Sigmoid colon (tissue), 7 donors: ENCODE data around the gene PPP4R2. TPM values are rescaled to one million over a fixed set of nuclear protein-coding genes. Genes with fewer than 3 reads are reported as not detected.

Experiments used
- DNase-seq: peaks from one replicate; pipeline ENCODE4 v3.0.0-alpha.2; 2019
- H3K27ac ChIP-seq, 4 donors: fragments of 200-600 bp; sonication (generic); one replicate each; pipeline ENCODE4 v1.5.1; 2016 to 2019; ENCODE audit warnings: mild to moderate bottlenecking in 1 of 4
- H3K27me3 ChIP-seq, 3 donors: fragments of 200-600 bp; sonication (generic); one replicate each; pipeline ENCODE4 v1.5.1; 2019; ENCODE audit warnings: mild to moderate bottlenecking in 1 of 3
- H3K36me3 ChIP-seq, 4 donors: fragments of 200-600 bp; sonication (generic); one replicate each; pipeline ENCODE4 v1.5.1; 2016 to 2019
- H3K4me1 ChIP-seq, 4 donors: fragments of 200-600 bp; sonication (generic); one replicate each; pipeline ENCODE4 v1.5.1; 2017 to 2019
- H3K4me3 ChIP-seq, 4 donors: fragments of 200-600 bp; sonication (generic); one replicate each; pipeline ENCODE4 v1.5.1; 2017 to 2019; ENCODE audit warnings: mild to moderate bottlenecking in 2 of 4, moderate library complexity in 1 of 4
- H3K9me3 ChIP-seq, 4 donors: fragments of 200-600 bp in 3 of 4; sonication (generic) in 3 of 4; one replicate each; pipeline versions ENCODE4 v1.5.1 to v1.6.1; 2013 to 2019
- CTCF ChIP-seq, 4 experiments: fragments of 450-650 bp in 3 of 4; fragments of 200-600 bp in 1 of 4; IDR thresholded peaks; one replicate each; pipeline ENCODE4 v1.5.1; 2016 to 2019; ENCODE audit warnings: antibody characterized with exemption in 4 of 4, mild to moderate bottlenecking in 3 of 4, moderate library complexity in 2 of 4
- EP300 ChIP-seq, 4 donors: sonication (generic); formaldehyde crosslinking; IDR thresholded peaks; one replicate each; pipeline ENCODE4 v1.6.1; 2017; ENCODE audit warnings: antibody characterized with exemption in 4 of 4
- POLR2A ChIP-seq, 2 donors: fragments of 450-650 bp; IDR thresholded peaks; one replicate each; pipeline ENCODE4 v1.6.1; 2016; ENCODE audit warnings: antibody characterized with exemption in 2 of 2, mild to moderate bottlenecking in 2 of 2, moderate library complexity in 2 of 2
- POLR2AphosphoS5 ChIP-seq, 4 donors: sonication (generic); formaldehyde crosslinking; IDR thresholded peaks; one replicate each; pipeline ENCODE4 v1.6.1; 2017; ENCODE audit warnings: antibody characterized with exemption in 4 of 4
- WGBS, 2 donors: extraction: QIAGEN DNeasy Blood & Tissue Kit; methylation state at CpG; one replicate each; pipeline ENCODE4 v1.1.7; 2013; 5-methylcytosine and 5-hydroxymethylcytosine counted together
- intact Hi-C: fragments of 100-400 bp; cut with DNase I; formaldehyde crosslinking; loops from one replicate; pipeline ENCODE4 v1.15.1; 2023
- polyA plus RNA-seq, 3 donors: library from polyadenylated mRNA; stranded (reverse); fragments of 200-250 nt; gene quantifications; one replicate each; pipeline ENCODE4 v1.2.3, GENCODE V29; 2013
- total RNA-seq, 4 donors: library from RNA; depleted of rRNA; stranded (reverse); fragments of >200 nt; gene quantifications; one replicate each; pipeline ENCODE4 v1.1.0, GENCODE V29; 2016
- donor health status: healthy with polysubstance abuse.
- donor health status: Bipolar disorder and iron deficiency.
- donor health status: healthy.

The PPP4R2 gene
- total and polyA plus RNA-seq, 7 donors, result 20.3 to 53.2 (median 33.4) TPM

DNA sequence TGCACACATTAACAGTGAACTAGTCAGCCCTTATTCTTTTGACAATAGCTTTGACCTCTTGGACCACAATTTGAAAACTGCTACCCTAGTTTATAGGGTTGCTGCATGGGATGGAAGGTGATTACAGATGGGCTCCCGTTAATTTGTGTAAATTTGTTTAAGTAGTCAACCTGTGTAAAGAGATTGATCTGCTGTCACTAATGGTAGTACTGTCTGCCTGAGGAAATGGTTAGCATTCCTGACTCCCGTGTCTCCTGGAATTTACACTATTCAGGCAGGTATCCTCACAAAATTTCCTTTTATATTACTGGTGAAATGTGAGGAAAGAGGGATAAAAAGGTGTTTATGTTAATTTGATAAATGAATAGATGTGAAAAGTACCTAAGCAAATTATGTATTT lies 49.6 kb downstream of the PPP4R2 start:
- TF ChIP-seq POLR2AphosphoS5 (IDR thresholded peaks at IDR 0.05) (no peak), POLR2A (IDR thresholded peaks at IDR 0.05) (no peak), CTCF (IDR thresholded peaks at IDR 0.05) (no peak), EP300 (IDR thresholded peaks at IDR 0.05) (no peak)
- DNase-seq, result no peak
- intact Hi-C loops, result no loop called here
- WGBS, 2 donors, result 27 to 67% methylated on average over 2 of the region's 2 CpGs
- H3K27ac ChIP-seq, result no peak overlapping the region
- H3K27me3 ChIP-seq, result no peaks in the 10 kb centered on the region
- H3K4me3 ChIP-seq, result no peak overlapping the region
- H3K4me1 ChIP-seq, result peaks cover 0 to 51% (median 35%) of the 10 kb centered on the region in 4 donors
- no peaks in the 10 kb centered on the region for H3K9me3 ChIP-seq
- H3K36me3 ChIP-seq, result peaks cover 0 to 4% (median 0%) of the 10 kb centered on the region in 4 donors

DNA sequence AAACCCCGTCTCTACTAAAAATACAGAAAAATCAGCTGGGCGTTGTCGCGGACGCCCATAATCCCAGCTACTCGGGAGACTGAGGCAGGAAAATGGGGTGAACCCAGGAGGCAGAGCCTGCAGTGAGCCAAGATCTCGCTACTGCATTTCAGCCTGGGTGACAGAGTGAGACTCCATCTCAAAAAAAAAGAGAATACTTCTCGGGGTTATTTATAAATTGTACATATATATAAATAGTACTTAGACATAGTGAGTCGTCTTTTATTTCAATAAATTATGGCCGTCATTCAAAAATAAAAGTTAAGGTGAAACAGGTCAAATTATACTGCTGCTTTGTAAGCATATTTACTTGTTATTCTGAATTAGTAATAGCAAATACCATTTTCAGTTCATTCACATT lies 52.7 kb downstream of the PPP4R2 start:
- no peak for DNase-seq
- no peaks in the 10 kb centered on the region for H3K9me3 ChIP-seq
- H3K27ac ChIP-seq, result no peak overlapping the region
- no peaks in the 10 kb centered on the region for H3K27me3 ChIP-seq
- H3K4me1 ChIP-seq, result peaks cover 0 to 38% (median 22%) of the 10 kb centered on the region in 4 donors
- intact Hi-C loops, result no loop called here
- no peak for TF ChIP-seq EP300 (IDR thresholded peaks at IDR 0.05)
- no peak for TF ChIP-seq CTCF (IDR thresholded peaks at IDR 0.05)
- TF ChIP-seq POLR2A (IDR thresholded peaks at IDR 0.05), result no peak
- no peak for TF ChIP-seq POLR2AphosphoS5 (IDR thresholded peaks at IDR 0.05)
- H3K4me3 ChIP-seq, result no peak overlapping the region
- WGBS, 2 donors, result 89 to 92% methylated on average over 10 of the region's 10 CpGs
- H3K36me3 ChIP-seq, result peaks cover 0 to 4% (median 0%) of the 10 kb centered on the region in 4 donors

- H3K9me3 ChIP-seq, result no peaks in the 10 kb centered on the region
- no peak for DNase-seq
- H3K36me3 ChIP-seq, result peaks cover 0 to 4% (median 0%) of the 10 kb centered on the region in 4 donors
- intact Hi-C loops, result no loop called here
- no peaks in the 10 kb centered on the region for H3K27me3 ChIP-seq
- TF ChIP-seq CTCF (IDR thresholded peaks at IDR 0.05), result no peak
- TF ChIP-seq POLR2A (IDR thresholded peaks at IDR 0.05), result no peak
- no peak for TF ChIP-seq POLR2AphosphoS5 (IDR thresholded peaks at IDR 0.05)
- TF ChIP-seq EP300 (IDR thresholded peaks at IDR 0.05), result no peak
- no peak overlapping the region for H3K4me3 ChIP-seq
- no peak overlapping the region for H3K27ac ChIP-seq
- H3K4me1 ChIP-seq, result peaks cover 0 to 32% (median 18%) of the 10 kb centered on the region in 4 donors
- 13 to 65% methylated on average over 2 of the region's 2 CpGs for WGBS, 2 donors
Observed at GRCh38 chr3:73052857-73053256, 56.2 kb downstream of the PPP4R2 start.

- intact Hi-C loops, result loop anchor here (5.0 kb wide), 2 partner anchors 58 to 208 kb away; partner anchors contain the start of genes PPP4R2 and SHQ1
- DNase-seq, result no peak
- WGBS, 2 donors, result 20 to 70% methylated on average over 8 of the region's 8 CpGs
- Histone ChIP-seq H3K36me3 (no peaks in the 10 kb centered on the region), H3K4me1 (peaks cover 0 to 32% (median 18%) of the 10 kb centered on the region in 4 donors), H3K27ac (no peak overlapping the region), H3K9me3 (no peaks in the 10 kb centered on the region), H3K4me3 (no peak overlapping the region), H3K27me3 (no peaks in the 10 kb centered on the region)
- no peak for TF ChIP-seq CTCF (IDR thresholded peaks at IDR 0.05)
- no peak for TF ChIP-seq EP300 (IDR thresholded peaks at IDR 0.05)
- TF ChIP-seq POLR2AphosphoS5 (IDR thresholded peaks at IDR 0.05), result no peak
- TF ChIP-seq POLR2A (IDR thresholded peaks at IDR 0.05), result no peak
Observed at GRCh38 chr3:73055583-73055982, 59.0 kb downstream of the PPP4R2 start.
